Osteocyte (in vitro differentiated cells): ENCODE measurements around the gene UBE3D. TPM values are rescaled to one million over a fixed set of nuclear protein-coding genes. Genes with fewer than 3 reads are reported as not detected.

Source experiments
- DNase-seq: peaks from one replicate; pipeline ENCODE4 v3.0.0; 2021; ENCODE audit warnings: mixed read lengths; ENCODE audit not compliant: unreplicated experiment; ENCODE audit errors: extremely low spot score
- H3K27ac Mint-ChIP-seq: one replicate; pipeline ENCODE4 v1.8.0; 2021; ENCODE audit warnings: mild to moderate bottlenecking, mixed read lengths; ENCODE audit not compliant: unreplicated experiment
- H3K27me3 Mint-ChIP-seq: one replicate; pipeline ENCODE4 v1.8.0; 2021; ENCODE audit warnings: mixed read lengths; ENCODE audit not compliant: unreplicated experiment
- H3K36me3 Mint-ChIP-seq: one replicate; pipeline ENCODE4 v1.8.0; 2021; ENCODE audit warnings: mixed read lengths; ENCODE audit not compliant: unreplicated experiment
- H3K4me1 Mint-ChIP-seq: one replicate; pipeline ENCODE4 v1.8.0; 2021; ENCODE audit warnings: mixed read lengths; ENCODE audit not compliant: unreplicated experiment
- H3K4me3 Mint-ChIP-seq: one replicate; pipeline ENCODE4 v1.8.0; 2021; ENCODE audit warnings: mild to moderate bottlenecking, moderate library complexity, mixed read lengths; ENCODE audit not compliant: unreplicated experiment
- H3K9me3 Mint-ChIP-seq: one replicate; pipeline ENCODE4 v1.8.0; 2021; ENCODE audit warnings: mixed read lengths; ENCODE audit not compliant: unreplicated experiment
- total RNA-seq: library from RNA; stranded (reverse); gene quantifications from 2 replicates; pipeline ENCODE4 v1.2.1, GENCODE V29; 2021
- TF ChIP-seq, protein P1 (sequence below): fragments of 200-600 bp; sonication (generic); IDR thresholded peaks from 2 replicates; pipeline ENCODE4 v1.5.0; 2021; ENCODE audit warnings: antibody characterized with exemption, mild to moderate bottlenecking, moderate library complexity

Gene UBE3D
- total RNA-seq, 1 donor from 2014 or later = 4.8 TPM

DNA sequence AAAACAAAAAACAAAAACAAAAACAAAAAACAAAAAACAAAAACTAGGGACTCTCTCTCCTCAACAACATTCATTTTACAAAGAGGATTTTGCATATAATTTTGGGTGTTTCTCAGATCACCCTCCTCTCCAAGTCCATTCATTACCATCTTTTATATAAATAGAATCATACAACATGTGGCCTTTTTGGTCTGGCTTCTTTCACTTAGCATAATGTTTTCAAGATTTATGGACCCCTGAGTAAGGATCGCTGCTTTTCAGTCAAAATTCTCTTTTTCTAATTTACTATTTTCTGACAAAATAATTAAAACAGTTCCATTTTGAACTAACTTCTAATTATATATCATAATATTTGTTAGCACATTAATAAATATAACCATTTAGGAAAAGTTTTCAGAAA is 94.8 kb downstream of the UBE3D start:
- no peak overlapping the region for H3K4me3 Mint-ChIP-seq
- H3K4me1 Mint-ChIP-seq = peaks cover 24% of the 10 kb centered on the region
- no peak overlapping the region for H3K27ac Mint-ChIP-seq
- peaks cover 9% of the 10 kb centered on the region for H3K9me3 Mint-ChIP-seq
- H3K36me3 Mint-ChIP-seq = peaks cover 12% of the 10 kb centered on the region
- H3K27me3 Mint-ChIP-seq = no peaks in the 10 kb centered on the region
- TF ChIP-seq, protein P1, sequence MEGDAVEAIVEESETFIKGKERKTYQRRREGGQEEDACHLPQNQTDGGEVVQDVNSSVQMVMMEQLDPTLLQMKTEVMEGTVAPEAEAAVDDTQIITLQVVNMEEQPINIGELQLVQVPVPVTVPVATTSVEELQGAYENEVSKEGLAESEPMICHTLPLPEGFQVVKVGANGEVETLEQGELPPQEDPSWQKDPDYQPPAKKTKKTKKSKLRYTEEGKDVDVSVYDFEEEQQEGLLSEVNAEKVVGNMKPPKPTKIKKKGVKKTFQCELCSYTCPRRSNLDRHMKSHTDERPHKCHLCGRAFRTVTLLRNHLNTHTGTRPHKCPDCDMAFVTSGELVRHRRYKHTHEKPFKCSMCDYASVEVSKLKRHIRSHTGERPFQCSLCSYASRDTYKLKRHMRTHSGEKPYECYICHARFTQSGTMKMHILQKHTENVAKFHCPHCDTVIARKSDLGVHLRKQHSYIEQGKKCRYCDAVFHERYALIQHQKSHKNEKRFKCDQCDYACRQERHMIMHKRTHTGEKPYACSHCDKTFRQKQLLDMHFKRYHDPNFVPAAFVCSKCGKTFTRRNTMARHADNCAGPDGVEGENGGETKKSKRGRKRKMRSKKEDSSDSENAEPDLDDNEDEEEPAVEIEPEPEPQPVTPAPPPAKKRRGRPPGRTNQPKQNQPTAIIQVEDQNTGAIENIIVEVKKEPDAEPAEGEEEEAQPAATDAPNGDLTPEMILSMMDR = no peak
- DNase-seq = no peak

- H3K27ac Mint-ChIP-seq = no peak overlapping the region
- H3K36me3 Mint-ChIP-seq = peaks cover 12% of the 10 kb centered on the region
- H3K9me3 Mint-ChIP-seq = peaks cover 9% of the 10 kb centered on the region
- DNase-seq = no peak
- peaks cover 13% of the 10 kb centered on the region for H3K4me1 Mint-ChIP-seq
- H3K4me3 Mint-ChIP-seq = no peak overlapping the region
- H3K27me3 Mint-ChIP-seq = no peaks in the 10 kb centered on the region
- TF ChIP-seq, protein P1 = no peak
Measured at GRCh38 chr6:82968708-82969107, 96.9 kb downstream of the UBE3D start.

GRCh38 chr6:82963191-82963925 is 102.3 kb downstream of the UBE3D start:
- H3K27me3 Mint-ChIP-seq = no peaks in the 10 kb centered on the region
- H3K9me3 Mint-ChIP-seq = peaks cover 3% of the 10 kb centered on the region
- H3K4me3 Mint-ChIP-seq = no peak overlapping the region
- peaks cover 7% of the 10 kb centered on the region for H3K36me3 Mint-ChIP-seq
- H3K27ac Mint-ChIP-seq = no peak overlapping the region
- TF ChIP-seq, protein P1 = no peak
- H3K4me1 Mint-ChIP-seq = peaks cover 24% of the 10 kb centered on the region
- DNase-seq = no peak

- Mint-ChIP-seq H3K27me3 (no peaks in the 10 kb centered on the region), H3K36me3 (no peaks in the 10 kb centered on the region), H3K27ac (no peak overlapping the region), H3K4me1 (peaks cover 45% of the 10 kb centered on the region), H3K9me3 (no peaks in the 10 kb centered on the region), H3K4me3 (no peak overlapping the region)
- TF ChIP-seq, protein P1 = no peak
- DNase-seq = no peak
Measured at GRCh38 chr6:82959385-82959941, 106.2 kb downstream of the UBE3D start.

GRCh38 chr6:82958551-82958950 is 107.1 kb downstream of the UBE3D start:
- TF ChIP-seq, protein P1 = no peak
- Mint-ChIP-seq H3K4me3 (no peak overlapping the region), H3K4me1 (peaks cover 43% of the 10 kb centered on the region), H3K9me3 (no peaks in the 10 kb centered on the region), H3K27ac (no peak overlapping the region), H3K27me3 (no peaks in the 10 kb centered on the region), H3K36me3 (peaks cover under 1% of the 10 kb centered on the region)
- no peak for DNase-seq
